GM21515 (cell line): ENCODE results near the gene SPCS3.
"Not testable (repeated sequence)": the region's sequence is repeated elsewhere in the genome, so short reads cannot be mapped to it uniquely, and the experiment has no call there.

Experiments used
- ATAC-seq: cut with Tn5 transposase; IDR thresholded peaks from one replicate; pipeline ENCODE4 v1.9.1; 2021; ENCODE audit not compliant: unreplicated experiment

SPCS3 gene

DNA sequence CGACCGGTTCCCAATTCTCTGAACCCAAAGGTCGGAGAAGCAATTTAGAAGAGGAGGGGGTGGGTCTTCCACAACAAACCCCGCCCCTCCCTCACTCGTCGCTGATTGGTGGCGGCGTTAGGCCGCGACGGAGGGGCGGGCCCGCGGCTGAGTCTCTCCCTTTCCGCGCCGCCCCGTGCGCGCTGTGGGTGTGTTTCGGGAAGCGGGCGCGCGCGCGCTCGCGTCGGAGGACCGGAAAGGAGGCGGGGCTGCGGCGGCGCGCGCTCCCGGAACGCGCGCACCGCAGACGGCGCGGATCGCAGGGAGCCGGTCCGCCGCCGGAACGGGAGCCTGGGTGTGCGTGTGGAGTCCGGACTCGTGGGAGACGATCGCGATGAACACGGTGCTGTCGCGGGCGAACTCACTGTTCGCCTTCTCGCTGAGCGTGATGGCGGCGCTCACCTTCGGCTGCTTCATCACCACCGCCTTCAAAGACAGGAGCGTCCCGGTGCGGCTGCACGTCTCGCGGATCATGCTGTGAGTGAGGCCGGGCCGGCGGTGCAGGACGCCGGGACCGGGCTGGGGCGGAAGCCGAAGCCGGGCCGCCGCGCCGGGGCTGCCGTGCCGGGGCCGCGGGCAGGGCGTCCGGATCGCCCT lies at the start of gene SPCS3:
TSS of gene SPCS3 (plus strand) at position 263 of the 636 bp plus-strand sequence. CDS start at position 374, 111 bp downstream.
- ATAC-seq, result peak; percentile 91

- ATAC-seq, result no peak
Measured at GRCh38 chr4:176270669-176271068, 49.1 kb upstream of the SPCS3 start.

GRCh38 chr4:176271749-176272148 lies 48.0 kb upstream of the SPCS3 start:
- no peak for ATAC-seq

- ATAC-seq, result no peak
Measured at GRCh38 chr4:176272799-176273198, 47.0 kb upstream of the SPCS3 start.

DNA sequence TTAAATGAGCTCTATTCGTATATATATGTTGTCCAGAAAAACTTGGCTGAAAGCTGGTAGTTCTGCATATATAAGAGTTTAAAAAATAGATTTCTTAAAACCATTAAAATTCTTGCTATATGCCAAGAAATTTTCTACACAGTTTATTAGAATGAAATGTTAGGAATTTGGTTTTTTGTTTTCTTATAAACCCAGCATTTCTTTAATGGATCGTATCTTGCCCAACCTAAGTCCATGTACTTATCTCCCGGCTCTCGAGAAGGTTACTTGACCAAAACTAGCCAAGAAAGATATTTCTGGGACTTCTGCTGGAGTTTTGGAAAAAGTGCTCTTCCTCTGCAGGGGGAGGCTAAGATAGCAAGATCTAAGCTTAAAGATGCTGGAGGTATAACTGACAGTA lies 46.0 kb upstream of the SPCS3 start:
- ATAC-seq, result no peak

DNA sequence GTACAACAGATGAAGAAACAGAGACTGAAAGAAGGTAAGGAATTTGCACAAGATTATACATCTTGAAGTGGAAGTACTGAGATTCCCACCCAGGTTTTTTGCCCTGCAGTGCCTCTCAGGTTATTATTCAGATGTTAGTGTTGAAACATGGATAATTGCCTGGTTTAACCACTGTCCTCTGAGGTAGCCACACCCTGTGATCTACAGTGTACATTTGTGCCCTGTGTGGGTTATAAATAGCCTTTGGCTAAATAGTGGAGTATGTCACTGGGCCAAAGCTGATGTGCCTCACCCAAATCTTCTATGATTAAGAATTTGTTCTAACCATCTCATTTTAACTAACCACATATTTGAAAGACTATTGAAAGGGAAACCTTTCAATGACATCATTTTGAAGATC lies 45.3 kb upstream of the SPCS3 start:
- ATAC-seq, result no peak

- no peak for ATAC-seq
Measured at GRCh38 chr4:176276710-176277109, 43.1 kb upstream of the SPCS3 start.

GRCh38 chr4:176277162-176277904 lies 42.4 kb upstream of the SPCS3 start:
- peak; percentile 93 for ATAC-seq

- ATAC-seq, result not testable (repeated sequence)
Measured at GRCh38 chr4:176279560-176279959, 40.2 kb upstream of the SPCS3 start.

- no peak for ATAC-seq
Measured at GRCh38 chr4:176286728-176287127, 33.0 kb upstream of the SPCS3 start.

GRCh38 chr4:176287546-176287945 lies 32.2 kb upstream of the SPCS3 start:
- ATAC-seq, result no peak

DNA sequence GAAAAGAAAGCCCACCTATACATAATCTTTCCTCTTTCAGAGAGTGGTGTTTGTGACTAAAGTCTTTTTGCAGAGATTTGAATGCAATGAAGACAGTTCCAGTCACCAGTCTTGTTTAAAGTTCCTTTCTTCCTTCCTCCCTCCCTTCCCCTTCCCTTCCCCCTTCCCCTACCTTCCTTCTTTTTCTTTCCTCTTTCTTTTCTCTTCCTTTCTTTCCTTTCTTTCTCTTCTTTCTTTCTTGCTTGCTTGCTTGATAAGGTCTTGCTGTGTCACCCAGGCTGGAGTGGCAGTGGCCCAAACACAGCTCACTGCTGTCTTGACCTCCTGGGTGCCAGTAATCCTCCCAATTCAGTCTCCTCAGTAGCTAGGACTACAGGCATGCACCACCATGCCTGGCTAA lies 31.7 kb upstream of the SPCS3 start:
- ATAC-seq, result no peak

DNA sequence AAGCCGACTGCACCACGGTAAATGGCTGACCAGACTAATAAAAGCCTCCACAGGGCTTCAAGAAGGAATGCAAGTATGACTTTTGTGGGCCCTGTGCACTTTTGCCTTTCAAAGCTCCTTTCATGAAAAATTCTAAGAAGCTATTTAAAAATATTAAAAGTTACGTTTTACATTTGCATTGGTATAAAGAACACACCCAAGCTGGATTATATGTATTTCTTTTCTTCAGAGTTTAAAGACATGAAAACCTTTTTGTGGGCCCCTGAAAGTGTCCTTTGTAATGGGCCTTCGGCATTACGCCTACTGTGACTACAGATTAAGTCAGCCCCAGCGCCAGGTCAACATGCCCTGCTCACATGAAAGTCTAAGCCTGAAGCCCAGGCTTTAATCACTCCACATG lies 30.2 kb upstream of the SPCS3 start:
- ATAC-seq, result no peak

GRCh38 chr4:176290520-176290919 lies 29.2 kb upstream of the SPCS3 start:
- ATAC-seq, result no peak

GRCh38 chr4:176291748-176292147 lies 28.0 kb upstream of the SPCS3 start:
- ATAC-seq, result no peak

GRCh38 chr4:176292920-176293319 lies 26.8 kb upstream of the SPCS3 start:
- ATAC-seq, result no peak

- no peak for ATAC-seq
Measured at GRCh38 chr4:176293660-176294059, 26.1 kb upstream of the SPCS3 start.

GRCh38 chr4:176295907-176296306 lies 23.9 kb upstream of the SPCS3 start:
- ATAC-seq, result not testable (repeated sequence)

DNA sequence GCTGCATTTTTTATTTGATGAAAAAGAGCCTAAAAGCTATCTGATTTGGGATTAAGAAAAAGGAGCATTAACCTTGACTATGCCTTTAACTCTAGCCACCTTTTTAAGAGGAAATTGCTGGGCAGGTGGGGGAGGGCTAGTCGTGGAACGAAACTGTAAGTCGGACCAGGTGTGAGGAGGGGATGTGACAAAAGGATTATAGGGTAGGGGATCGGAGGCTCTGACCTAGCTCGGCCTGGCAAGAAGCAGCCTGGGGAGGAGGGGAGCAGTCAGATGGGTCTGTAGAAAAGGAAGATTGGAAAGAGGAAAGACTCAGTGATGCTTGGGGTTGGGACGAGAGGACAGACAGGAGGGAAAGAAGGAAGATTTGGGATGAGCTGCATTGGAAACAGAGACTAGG lies 21.1 kb upstream of the SPCS3 start:
- ATAC-seq, result no peak

DNA sequence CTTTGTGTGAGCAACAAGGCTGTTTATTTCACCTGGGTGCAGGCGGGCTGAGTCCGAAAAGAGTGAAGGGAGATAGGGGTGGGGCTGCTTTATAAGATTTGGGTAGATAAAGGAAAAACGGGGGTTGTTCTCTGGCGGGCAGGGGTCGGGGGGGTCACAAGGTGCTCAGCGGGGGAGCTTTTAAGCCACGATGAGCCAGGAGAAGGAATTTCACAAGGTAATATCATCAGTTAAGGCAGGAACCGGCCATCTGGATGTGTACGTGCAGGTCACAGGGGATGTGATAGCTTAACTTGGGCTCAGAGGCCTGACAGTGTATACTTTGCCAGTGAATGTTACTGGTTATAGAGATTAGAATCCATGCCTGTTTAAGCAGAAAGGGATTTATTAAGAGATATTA lies 19.7 kb upstream of the SPCS3 start:
- ATAC-seq, result no peak

DNA sequence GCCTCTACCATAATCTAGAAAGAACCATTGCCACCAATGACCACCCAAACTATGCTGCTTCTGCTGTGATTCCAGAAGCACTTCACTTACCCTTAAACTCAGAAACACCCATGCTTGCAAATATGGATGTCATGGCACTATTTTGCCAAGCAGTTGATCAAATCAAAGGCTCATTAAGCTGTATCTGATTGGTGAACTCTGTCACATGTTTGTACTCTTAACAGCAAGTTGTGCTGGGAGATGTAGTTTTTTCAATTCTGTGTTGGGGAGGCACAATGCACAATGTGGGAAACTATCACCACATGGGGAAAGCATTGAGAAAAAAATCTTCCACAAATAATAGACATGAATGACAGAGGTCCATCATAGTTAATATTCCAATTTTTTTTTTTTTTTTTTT lies 19.2 kb upstream of the SPCS3 start:
- no peak for ATAC-seq
